ENCODE data around the gene WBP1.

DNA sequence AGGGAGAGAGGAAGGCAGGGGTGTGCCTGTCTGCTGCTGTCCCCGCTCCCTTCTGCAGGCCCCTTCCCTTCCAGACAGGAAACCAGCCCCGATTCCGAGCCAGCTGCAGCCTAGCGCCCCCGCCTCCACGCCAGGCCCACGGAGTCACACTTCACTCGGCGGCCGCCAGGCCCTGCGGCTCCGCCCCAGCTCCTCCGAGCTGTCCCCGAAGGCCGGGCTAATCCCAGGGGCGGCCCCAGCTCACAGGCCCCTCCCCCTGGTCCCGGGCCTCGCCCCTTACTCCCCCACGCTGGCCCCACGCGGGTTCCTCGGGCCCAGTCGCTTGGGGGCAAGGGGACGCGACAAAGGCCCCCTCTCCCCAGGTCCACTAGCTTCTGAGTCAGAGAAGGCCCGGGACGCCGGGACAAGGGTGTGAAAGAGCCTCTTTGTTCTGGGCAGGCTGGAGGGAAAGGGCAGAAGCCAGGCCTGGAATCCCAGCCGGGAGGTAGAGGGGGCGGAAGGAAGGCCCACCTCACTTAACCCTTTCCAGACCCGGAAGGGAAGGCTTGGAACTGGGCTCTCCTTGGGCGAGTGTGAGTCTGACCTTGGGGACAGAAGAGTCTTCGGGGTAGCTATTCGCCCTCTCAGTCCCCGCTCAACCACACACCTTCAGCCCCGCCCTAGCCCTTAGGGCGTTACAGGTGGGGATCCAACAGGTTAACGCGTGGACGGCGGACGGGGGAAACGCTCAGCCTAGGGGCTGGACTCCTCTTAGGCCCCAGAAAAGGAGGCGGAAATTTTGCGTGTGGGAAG, 17.7 kb upstream of the WBP1 start:
- TF ChIP-seq YY1 (IDR thresholded peaks at IDR 0.05; ENCODE audit: low read depth) (no peak), MAX (IDR thresholded peaks at IDR 0.05) (peak; percentile 70), RAD21 (IDR thresholded peaks at IDR 0.05; ENCODE audit: low read depth) (no peak), REST (IDR thresholded peaks at IDR 0.05; ENCODE audit: low read depth) (no peak), CREB1 (IDR thresholded peaks at IDR 0.05; ENCODE audit: low read depth) (no peak), NFIC (IDR thresholded peaks at IDR 0.05) (no peak), EP300 (IDR thresholded peaks at IDR 0.05; ENCODE audit: borderline replicate concordance) (no peak; the same call in 1 of the 2 replicates), FOXM1 (IDR thresholded peaks at IDR 0.05; ENCODE audit: borderline replicate concordance, low read depth) (no peak), TAF1 (IDR thresholded peaks at IDR 0.05; ENCODE audit: low read depth) (no peak; the same call in 1 of the 2 replicates), CEBPB (IDR thresholded peaks at IDR 0.05) (no peak), TEAD4 (IDR thresholded peaks at IDR 0.05) (peak; percentile 65; the same call in 1 of the 2 replicates), USF1 (IDR thresholded peaks at IDR 0.05) (no peak), TCF12 (IDR thresholded peaks at IDR 0.05; ENCODE audit: low read depth) (peak; percentile 8; the same call in 1 of the 2 replicates), EGR1 (IDR thresholded peaks at IDR 0.05) (peak; percentile 52)
